ENCODE data around the gene RAE1.
"Not testable (repeated sequence)": the region's sequence is repeated elsewhere in the genome, so short reads cannot be mapped to it uniquely, and the experiment has no call there.

The RAE1 gene

GRCh38 chr20:57414867-57415592 is 64.0 kb downstream of the RAE1 start:
- no peak for DNase-seq (ENCODE audit: low read depth in 2 of 2)

DNA sequence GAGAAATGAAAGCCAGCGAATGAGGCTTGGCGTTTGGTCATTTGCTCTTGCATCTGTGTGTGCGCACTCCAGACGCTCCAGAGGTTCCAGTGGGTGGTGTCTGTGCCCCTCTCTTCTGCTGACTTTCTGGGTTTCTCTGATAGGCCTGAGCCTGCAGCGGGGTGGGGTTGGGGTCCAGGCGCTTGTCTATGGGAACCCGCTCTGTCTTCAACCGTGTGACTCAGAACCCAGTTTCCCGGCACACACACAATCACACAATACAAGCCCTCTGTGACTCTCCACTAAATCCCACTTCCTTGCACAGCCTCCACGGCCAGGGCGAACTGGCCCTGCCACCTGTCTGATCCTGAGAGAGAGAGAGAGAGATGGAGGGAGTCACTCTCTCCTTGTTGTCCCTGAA is 64.7 kb downstream of the RAE1 start:
- DNase-seq (ENCODE audit: low read depth in 2 of 2) = no peak

GRCh38 chr20:57416296-57417022 is 65.4 kb downstream of the RAE1 start:
- DNase-seq (ENCODE audit: low read depth in 2 of 2) = no peak

- DNase-seq (ENCODE audit: low read depth in 2 of 2) = no peak
Observed at GRCh38 chr20:57417051-57417689, 66.1 kb downstream of the RAE1 start.

DNA sequence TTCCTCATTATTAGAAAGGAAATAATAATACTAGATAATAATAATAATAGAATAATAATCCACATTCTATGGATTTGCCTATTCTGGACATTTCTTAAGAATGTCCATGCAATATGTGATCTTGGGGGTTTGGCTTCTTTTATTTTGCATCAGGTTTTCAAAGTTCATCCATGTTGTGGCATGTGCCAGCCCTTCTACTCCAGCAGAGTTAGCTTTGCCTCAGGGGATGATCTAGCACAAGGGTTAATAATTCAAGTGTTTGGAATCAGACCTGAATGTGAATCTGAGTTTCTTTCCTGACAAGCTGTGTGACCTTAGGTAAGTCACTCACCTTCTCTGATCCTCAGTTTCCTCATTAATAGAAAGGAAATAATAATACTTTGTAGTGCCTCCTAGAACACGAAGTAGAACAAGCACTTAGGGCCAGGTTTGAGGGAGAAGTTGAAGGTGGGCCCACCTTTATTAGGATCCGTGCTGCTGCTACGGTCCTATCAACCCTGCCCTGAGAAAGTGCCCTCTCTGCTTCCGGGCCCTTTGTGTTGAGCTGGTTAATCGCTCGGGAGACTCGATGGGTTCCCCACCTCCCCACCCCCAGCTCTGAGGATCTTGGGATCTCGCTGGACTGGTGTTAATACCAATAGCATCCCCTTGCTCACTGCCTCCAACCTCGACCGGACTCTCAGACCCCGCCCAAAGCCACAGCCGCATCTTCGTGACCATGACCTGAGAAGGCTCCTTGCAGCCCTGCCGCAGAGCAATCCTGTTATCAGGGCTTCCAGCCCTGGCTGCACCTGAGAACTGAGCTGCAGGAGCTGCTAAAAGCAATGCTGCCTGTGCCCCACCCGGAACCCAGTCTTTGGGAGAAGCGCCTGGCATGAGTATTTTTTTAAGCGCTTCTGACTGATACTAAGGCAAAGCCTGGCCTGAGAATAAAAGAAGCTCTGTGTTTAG is 67.0 kb downstream of the RAE1 start:
- DNase-seq (ENCODE audit: low read depth in 2 of 2) = no peak

- not testable (repeated sequence) for DNase-seq (ENCODE audit: low read depth in 2 of 2)
Observed at GRCh38 chr20:57419479-57419878, 68.4 kb downstream of the RAE1 start.

GRCh38 chr20:57420571-57421252 is 69.7 kb downstream of the RAE1 start:
- DNase-seq (ENCODE audit: low read depth in 2 of 2) = no peak

GRCh38 chr20:57421253-57422220 is 70.5 kb downstream of the RAE1 start:
- no peak for DNase-seq (ENCODE audit: low read depth in 2 of 2)

DNA sequence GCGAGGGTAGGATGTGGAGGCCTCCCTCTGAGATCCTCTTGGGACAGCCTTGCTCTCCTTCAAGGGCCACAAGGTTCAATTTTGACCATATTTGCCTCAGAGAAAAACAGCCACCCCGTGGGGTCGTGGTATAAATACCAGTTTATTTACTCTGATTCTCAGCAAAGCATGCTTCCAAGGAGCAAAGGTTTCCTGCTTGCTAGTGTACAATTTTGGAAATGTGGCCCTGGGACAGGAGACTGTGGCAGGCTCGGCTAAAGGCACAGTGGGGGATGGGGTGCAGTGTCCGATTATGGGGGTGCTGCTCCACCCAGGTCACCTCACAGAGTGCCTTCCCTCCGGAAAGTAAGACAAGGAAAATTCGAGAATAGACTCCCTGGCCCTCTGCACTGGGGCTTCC is 71.2 kb downstream of the RAE1 start:
- no peak for DNase-seq (ENCODE audit: low read depth in 2 of 2)

GRCh38 chr20:57425150-57426013 is 74.3 kb downstream of the RAE1 start:
- DNase-seq (ENCODE audit: low read depth in 2 of 2) = no peak

GRCh38 chr20:57426271-57426689 is 75.2 kb downstream of the RAE1 start:
- DNase-seq (ENCODE audit: low read depth in 2 of 2) = no peak

DNA sequence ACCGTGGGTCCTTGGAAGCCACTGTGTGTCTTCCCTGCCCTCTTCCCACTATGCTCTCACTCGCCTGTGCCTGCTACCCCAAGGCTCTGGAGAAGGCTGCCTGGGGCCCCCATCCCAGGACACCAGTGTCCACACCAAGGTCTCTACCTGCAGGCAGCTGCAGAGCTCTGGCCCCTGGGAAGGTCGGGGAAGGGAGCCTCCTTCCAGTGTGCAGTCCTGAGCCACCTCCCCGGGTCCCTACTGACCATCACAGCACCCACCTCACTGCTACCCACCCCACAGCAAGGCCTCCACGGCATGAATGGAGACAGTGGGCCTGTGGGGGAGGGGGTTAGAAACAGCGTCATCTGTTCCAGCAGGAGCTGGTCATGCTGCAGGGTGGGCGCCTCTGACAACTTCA is 75.8 kb downstream of the RAE1 start:
- no peak for DNase-seq (ENCODE audit: low read depth in 2 of 2)

DNA sequence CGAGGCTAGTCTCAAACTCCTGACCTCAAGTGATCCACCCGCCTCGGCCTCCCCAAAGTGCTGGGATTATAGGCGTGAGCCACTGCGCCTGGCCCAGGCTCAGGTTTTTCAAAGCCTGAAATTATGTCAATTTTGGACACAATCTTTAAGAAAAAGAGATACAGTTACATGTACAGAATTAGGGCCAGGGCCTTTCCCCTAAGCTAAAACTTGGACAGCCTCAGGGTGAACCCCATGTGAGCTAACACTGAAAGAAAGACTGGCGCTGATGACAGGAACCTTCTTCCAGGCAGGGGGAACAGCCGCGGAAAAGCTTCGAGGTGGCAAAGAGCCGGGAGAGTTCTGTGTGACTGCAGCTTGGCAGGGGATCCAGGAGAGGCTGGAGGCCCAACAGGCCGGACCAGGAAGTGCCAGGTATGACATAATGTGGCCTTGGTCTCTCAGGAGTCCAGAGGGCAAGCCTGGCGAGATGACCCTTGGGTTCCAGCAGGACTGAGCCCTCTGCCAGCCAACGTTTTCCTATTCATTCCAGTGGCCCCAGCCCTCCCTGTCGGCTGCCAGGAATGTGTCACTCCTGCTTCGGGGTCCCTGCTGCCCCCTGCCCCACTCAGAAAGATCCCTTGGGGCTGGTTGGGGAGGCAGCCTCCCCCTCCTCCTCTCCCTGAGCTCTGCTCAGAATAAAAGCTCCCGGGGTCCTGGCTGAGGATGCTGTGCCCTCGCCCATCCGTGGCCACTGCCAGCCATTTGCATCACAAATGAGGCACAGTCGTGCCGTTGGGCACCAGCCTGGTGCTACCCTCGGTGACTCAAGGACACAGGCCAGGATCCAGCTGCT is 77.5 kb downstream of the RAE1 start:
- no peak for DNase-seq (ENCODE audit: low read depth in 2 of 2)

Data from stimulated activated CD4-positive, alpha-beta T cell treated with anti-CD3 and anti-CD28 coated beads, Interleukin-1b, Interleukin-23, amount 100 ng/mL, for 4 hours (primary cell).